NCI-H2107 (cell line): ENCODE data around the gene CISTR.
A peak's percentile ranks its signal among the peaks of the same experiment; 100 is the strongest.
"Not testable (repeated sequence)": the region's sequence is repeated elsewhere in the genome, so short reads cannot be mapped to it uniquely, and the experiment has no call there.

Experiments
- DNase-seq: peaks from one replicate; lab custom pipeline; 2025; lab: John Stamatoyannopoulos, UW

The CISTR gene

GRCh38 chr12:53719649-53720048 is 32.1 kb downstream of the CISTR start:
- no peak for DNase-seq

- DNase-seq = not testable (repeated sequence)
Observed at GRCh38 chr12:53718567-53718966, 33.2 kb downstream of the CISTR start.

- DNase-seq = no peak
Observed at GRCh38 chr12:53717319-53717718, 34.5 kb downstream of the CISTR start.

GRCh38 chr12:53714004-53714403 is 37.8 kb downstream of the CISTR start:
- DNase-seq = no peak

- DNase-seq = no peak
Observed at GRCh38 chr12:53713516-53713915, 38.3 kb downstream of the CISTR start.

GRCh38 chr12:53712059-53712643 is 39.6 kb downstream of the CISTR start:
- DNase-seq = no peak

GRCh38 chr12:53710091-53710490 is 41.7 kb downstream of the CISTR start:
- DNase-seq = no peak

- no peak for DNase-seq
Observed at GRCh38 chr12:53709671-53710070, 42.1 kb downstream of the CISTR start.

GRCh38 chr12:53706080-53706479 is 45.7 kb downstream of the CISTR start:
- no peak for DNase-seq

GRCh38 chr12:53703756-53704155 is 48.0 kb downstream of the CISTR start:
- DNase-seq = no peak

- peak; percentile 50 for DNase-seq
Observed at GRCh38 chr12:53701518-53702264, 50.1 kb downstream of the CISTR start.

- DNase-seq = no peak
Observed at GRCh38 chr12:53700567-53700966, 51.2 kb downstream of the CISTR start.

- no peak for DNase-seq
Observed at GRCh38 chr12:53699678-53700025, 52.1 kb downstream of the CISTR start.

GRCh38 chr12:53698948-53699677 is 52.7 kb downstream of the CISTR start:
- no peak for DNase-seq

- no peak for DNase-seq
Observed at GRCh38 chr12:53696655-53697331, 55.0 kb downstream of the CISTR start.
